Measurements from ENCODE around the gene IFNK.

IFNK gene

DNA sequence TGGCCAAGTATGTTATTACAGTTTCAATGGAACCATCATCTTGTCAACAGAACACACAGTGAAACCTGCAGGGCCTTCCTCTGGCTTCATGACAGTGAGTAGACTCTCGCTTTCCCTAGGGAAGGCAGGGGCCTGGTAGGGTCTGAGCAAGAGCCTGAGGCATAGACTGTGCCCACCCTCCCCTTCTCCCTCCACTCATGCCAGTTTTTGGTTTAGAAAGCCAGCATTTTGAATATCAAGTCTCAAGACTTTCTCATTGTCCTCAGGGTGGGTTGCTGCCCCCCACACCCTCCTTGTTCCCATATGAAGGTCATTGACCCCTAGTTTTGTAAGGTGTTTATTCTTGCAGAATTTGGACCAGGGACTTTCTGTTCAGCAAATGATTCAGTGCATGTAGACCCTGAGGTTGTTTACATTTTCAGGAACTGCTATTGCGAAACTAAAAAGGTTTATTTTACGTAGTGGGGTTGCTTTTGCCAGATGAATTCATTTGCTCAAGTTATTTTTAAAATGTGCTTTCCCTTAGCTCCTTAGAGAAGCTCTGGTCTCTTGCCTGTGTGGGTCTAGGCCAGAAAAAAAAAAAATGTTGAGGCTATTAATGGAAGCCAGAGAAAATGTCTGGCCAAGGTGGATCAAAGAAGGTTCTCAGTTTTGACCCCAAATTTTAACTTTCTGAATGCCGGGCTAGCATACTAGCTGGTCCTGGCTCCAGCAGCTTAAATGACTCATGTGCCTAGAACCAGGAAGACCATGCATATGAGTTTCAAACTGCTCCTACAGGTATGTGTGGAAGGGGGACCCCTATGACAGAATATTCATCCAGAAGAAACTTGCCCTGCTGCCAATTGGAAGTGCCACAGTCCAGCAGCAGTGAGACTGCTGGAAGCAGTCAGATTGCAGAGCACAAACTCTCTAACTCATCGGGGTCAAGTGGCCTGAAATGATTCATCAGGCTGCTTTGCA is 15.7 kb downstream of the IFNK start:
- no peak for DNase-seq (ENCODE audit: low spot score)

DNA sequence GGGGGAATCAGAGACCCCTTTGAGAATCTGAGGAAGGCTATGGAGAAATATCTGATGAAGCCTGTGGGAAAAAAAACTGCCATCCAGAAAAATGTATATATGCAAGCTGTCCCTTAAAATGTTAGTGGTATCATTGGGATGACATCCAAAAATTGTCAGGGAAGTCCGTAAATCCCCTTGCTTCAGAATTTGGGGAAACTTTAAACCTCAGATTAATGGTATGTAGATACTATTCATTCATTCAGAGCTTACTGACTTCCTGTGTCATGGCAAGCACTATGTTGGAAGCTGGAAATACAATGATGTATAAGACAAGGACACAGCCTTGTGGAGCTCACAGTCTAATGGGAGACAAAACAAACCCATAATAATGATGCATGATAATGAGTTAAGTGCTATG is 16.4 kb downstream of the IFNK start:
- DNase-seq (ENCODE audit: low spot score): no peak

DNA sequence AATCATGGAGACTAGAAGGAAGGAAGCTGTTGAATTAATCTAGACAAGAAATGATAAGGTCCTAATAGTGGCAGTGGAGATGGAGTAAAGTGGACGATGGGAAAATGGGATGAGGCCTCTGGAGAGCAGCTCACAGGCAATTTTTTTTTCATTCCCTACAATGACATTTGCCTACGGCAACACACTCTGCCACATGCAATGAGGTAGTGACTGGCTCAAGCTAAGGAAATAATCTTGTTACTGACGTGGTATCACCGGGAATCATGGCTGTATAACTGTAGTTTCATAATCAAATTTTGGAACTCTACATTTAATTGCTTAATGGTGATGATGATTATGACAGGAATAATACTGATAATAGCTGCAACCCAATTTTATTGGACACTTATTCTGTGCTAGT is 17.6 kb downstream of the IFNK start:
- no peak for DNase-seq (ENCODE audit: low spot score)

DNA sequence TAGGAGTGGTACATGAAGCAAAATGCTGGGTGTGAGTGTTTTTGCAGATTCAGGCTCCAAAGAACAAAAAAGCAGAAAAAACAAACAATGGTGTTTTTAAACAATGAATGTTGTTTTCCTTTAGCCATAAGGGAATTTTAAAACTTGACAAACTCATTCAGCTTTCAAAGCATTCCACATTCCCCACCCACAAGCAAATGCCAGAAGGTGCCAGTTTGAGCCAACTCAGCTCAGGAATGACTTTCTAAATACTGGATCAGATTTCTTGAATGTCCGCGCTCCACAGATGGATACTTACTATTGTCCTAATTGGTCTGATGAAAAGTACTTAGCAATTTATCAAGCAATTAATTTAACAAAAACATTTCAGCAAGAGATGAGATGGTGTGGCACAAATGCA is 18.4 kb downstream of the IFNK start:
- no peak for DNase-seq (ENCODE audit: low spot score)

DNA sequence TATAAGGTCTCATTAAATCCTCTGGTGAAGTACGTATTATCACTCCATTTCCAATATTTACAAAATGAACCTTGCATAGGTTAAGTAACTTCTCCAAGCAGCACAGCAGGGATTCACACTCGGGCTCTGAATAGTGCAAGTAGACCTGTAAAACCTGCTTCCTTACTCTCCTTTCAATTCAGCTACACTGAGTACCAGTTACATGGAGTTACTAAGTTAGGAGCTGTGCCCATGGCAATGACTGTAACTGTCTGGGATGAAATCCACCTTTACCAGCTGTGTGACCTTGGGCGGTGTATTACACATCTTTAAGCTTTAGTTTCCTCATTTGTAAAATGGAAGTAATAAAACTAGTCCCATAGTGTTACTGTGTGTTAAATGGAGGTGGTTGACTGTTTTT is 21.4 kb downstream of the IFNK start:
- no peak for DNase-seq (ENCODE audit: low spot score)

DNA sequence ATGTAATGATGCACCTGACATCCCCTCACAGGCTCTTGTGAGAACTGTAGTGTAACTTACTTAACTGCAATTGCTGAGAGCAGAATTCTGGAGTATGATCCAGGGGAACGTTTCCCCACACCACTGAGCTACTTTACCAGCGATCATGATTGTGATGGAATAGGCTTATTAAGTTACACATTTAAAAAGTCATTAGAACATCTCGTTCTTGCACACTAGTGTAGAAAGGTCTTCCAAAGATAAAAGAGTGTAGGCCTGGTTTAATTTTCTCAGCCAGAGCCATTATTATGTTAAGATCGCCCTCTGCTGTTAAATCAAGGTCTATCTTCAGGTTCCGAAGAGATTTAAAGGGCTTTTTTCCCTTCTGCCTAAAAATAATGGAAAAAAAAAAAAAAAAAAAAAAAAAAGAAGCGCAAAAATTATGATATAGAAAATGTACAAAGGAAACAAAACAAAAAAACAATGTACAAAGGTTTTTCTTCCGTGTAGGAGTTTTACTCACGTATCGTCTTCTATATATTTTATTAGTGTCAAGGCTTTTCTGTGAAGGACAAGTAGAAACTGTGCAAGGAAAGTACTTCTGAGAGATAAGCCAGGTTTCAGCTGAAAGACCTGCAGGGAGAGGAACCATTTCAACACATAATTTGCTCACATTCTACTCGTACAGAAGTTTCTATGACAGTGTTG is 24.1 kb downstream of the IFNK start:
- no peak for DNase-seq (ENCODE audit: low spot score)

DNA sequence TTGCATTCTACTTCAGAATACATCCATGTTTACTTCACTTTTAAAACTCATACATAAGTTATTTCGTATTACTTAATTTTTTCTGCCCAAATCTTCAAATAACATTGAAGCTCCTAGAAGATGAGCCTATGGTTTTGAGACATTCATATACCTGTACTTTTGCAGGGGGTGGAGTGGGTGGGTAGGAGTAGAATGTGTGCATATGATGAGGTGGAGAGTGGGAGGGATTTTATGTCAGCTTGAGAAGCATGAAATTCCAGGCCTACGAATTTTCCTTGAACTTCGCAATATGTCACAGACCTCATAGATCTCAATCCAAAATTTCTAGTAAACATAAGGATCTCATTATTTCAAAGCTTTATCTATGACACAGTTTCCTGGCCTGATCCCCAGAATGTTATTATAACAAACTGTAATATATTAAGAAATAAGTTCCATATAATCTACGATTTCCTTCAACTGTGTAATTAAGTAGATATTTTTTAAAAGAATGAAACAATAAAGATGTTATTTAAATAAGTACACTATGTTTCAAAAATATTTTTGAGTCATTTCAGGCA is 25.2 kb downstream of the IFNK start:
- no peak for DNase-seq (ENCODE audit: low spot score)

DNA sequence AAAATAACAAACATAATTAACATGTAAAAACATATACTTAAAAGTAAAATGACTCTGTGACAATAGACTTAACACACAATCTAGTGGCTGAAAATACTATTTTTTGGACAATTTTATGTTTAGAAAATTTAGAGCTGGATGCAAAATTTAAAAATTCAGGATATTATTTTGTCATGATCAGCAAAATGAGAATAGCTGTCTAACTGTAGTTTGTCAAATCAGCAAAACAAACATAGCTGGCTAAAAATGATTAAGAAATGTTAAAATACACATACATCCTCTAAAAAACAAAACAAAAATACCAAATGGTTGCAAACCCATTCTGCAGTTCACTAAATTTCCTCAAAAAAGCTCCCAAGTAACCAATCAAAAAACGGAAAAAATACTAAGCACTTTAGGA is 30.6 kb downstream of the IFNK start:
- DNase-seq (ENCODE audit: low spot score): no peak

DNA sequence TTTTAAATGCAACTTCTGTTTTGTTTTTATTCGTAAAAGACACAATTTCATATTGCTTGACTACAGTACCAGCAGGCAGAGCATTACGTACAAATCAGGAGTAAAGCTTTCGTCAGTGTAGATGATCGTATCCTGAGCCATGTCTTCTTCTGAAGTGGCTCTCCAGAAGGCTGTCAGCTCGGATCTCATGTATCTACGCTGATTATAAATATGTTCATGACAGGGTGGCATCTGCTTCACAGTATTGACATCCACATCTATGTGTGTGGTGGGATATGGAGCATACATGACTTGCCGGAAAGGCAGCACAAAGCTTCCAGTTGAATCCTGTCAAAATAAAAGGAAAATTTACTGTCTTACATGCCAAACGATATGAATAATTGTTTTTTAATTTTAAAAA is 32.4 kb downstream of the IFNK start:
- no peak for DNase-seq (ENCODE audit: low spot score)

DNA sequence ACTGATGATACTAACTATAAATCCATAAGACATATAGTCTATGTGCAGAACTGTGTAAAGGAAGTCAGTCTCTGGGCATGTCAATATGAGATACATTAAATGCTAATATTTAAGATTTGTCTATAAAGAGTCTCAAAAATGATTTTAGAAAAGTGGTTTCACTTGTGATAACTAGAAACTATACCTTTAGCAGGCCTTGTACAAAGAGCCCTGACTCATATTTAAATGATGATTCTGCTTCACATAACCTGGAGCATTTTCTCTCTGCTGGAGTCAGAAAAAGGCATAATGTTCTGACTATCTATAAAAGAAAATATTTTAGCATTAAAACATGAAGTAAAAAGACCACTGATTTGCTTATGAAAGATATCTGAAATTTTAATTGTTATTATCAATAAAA is 34.2 kb downstream of the IFNK start:
- DNase-seq (ENCODE audit: low spot score): no peak

DNA sequence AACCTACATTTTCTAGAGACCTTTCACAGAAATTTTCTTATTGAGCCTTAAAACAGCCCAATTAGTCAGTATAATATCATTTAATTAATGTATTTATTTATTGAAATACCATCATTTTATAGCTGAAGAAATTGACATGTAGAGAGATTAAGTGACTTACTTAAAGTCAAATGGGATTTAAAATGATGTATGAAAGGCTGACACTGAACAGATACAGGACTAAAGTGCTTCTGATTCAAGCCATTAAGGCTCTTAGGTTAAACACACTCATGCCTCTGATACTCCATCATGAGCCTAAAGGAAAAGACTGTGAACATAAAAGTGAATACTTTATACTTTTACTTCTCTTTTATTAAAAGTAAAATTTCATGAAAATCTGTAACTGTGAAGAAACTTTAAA is 36.4 kb downstream of the IFNK start:
- DNase-seq (ENCODE audit: low spot score): no peak

DNA sequence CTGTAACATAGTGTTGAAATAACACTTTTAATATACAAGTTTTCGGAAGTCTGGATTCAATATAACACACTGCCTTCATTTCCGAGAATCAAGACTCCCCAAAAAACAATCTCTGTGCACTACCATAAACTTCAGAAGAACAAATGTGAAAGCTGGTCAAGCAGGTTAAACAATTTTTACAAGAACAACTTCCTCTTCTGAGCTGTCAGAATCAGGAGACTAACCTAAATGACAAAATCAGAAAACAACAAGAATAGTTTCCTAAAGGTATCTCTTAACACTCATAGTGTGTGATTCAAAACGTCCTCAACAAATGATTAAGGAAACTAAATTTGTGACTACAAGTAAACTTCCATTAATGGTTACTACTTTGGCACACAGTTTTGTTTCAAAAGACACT is 37.6 kb downstream of the IFNK start:
- DNase-seq (ENCODE audit: low spot score): peak; percentile 34

DNA sequence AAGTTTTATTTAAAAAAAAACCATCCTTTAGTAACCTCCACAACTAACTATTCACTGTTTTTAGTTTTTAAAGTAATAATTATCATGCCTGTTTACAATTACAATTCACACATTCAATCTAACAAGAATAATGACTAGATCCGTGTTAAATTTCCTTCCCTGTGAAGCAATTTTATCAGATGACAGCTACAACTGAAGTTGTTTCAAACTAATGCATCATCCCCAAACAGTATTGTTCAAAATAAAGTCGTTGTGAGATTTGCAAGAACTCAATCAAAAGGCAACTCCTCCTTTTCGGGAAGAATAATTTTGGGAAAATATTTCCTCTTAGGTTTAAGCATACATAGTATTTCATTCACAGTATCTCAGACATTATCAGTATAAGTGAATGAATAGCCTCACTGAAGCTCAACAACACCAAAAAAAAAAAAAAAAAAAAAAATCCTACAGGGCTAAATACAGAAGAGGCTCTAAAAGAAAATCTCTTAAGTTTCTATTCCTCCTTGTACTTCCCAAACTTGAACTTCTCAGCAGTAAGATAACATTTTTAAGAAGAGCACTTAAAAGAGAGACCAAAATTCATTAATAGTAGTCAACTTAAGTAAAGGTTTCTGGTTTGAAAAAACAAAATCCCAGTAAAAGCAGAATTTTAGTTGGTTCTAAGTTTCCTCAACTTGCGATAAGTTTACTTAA is 39.8 kb downstream of the IFNK start:
- no peak for DNase-seq (ENCODE audit: low spot score)

DNA sequence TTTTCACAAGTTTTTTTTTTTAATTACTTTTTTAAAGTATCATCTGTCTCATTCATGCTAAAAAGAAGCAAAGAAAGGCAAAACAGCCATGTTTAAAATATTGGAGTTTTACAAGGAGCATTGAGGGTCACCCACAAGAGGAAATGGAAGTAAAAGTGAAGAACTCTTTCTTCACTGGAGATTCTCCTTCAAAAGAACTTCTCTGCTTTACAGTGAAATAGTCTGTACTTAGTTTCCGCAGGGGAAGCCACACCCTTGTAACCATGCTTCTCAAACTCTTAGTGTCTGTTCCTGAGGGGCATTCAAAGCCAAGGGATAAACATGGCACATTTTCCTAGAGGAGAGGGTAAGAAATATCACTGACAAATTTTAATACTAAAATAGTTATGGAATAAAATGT is 40.6 kb downstream of the IFNK start:
- DNase-seq (ENCODE audit: low spot score): no peak

DNA sequence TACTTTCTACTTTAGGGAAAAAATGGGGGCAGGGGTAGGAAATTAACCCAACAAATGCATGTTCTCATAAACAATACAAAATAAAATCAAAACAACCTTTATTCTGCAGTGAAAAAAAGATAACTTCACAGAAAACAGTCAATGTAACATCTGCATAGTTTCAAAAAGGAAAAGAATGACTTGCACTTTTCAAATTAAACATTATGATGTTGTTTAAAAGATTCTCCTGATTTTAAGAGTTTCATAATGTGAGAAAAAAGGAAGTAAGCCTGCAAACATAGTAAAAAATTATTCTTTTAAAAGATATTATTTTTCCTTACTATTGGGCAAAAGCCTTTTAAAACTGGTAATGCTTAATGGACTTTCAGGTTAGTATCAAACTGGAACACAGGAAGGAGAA is 41.6 kb downstream of the IFNK start:
- DNase-seq (ENCODE audit: low spot score): no peak

DNA sequence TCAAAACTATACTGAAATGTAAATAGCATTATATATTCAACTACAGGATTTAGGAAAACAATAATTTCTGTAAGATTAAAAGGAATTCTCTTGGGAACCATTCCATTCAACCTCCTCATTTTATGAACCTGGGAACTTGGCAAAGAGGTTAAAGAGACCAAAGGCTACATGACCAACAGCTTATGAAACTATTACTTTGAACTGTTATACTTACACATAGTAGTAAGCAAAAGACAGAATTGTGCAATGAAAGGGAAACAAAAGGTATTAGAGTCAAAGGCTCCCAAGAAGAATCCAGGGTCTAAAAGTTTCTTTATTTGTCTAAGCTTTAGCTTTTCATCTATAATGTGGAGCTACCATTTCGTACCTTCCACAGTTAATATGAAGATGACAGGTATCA is 42.0 kb downstream of the IFNK start:
- no peak for DNase-seq (ENCODE audit: low spot score)

DNA sequence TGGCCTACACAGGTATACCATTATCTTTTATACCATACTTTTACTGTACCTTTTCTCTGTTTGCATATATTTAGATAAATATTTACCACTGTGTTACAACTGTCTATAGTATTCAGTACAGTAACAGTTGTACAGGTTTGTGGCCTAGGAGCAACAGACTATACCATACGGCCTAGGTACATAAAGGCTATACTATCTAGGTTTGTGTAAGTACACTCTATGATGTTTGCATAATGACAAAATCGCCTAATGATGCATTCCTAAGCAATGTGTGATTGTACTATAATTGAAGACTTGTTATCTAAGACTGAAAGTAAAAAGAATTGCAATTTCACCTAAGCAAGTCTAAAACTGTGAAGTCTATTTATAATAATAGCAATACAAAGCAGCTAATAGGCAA is 45.3 kb downstream of the IFNK start:
- DNase-seq (ENCODE audit: low spot score): no peak

DNA sequence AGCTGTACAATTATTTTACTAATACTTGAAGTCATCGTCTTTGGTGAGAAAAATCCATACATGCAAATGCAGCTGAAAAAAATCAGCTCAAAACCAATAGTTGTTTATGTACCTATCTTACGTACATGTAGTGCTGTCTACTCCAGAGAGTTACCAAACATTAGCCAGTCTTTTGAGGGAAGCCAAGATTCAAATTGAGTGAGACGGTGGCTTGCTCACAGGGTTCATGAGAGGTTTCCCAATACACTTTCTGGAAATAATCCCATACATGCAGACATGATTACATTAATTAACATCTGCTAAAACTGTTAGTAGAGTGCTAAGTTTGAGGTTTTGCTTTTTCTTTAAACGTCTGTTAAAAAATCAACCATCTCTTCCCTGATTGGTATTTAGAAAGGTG is 46.9 kb downstream of the IFNK start:
- no peak for DNase-seq (ENCODE audit: low spot score)

DNA sequence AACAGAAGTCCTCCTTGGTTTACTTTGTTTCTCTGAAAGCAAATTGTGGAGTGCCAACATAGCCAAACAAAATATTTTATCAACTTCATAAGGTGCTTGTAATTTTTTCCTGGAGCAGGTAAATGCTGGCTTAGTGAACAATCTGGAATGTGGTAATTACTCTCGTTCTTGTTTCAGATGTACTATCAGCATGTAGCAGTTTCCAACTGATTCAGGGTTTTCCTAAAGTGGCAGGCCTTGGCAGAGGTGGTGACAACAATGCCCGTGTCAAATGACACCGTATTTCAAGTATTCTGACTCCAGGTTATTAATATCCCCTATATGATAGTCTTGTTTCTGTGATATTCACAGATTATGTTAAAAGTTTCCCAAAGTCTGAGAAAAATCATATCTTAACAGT is 48.0 kb downstream of the IFNK start:
- DNase-seq (ENCODE audit: low spot score): no peak

DNA sequence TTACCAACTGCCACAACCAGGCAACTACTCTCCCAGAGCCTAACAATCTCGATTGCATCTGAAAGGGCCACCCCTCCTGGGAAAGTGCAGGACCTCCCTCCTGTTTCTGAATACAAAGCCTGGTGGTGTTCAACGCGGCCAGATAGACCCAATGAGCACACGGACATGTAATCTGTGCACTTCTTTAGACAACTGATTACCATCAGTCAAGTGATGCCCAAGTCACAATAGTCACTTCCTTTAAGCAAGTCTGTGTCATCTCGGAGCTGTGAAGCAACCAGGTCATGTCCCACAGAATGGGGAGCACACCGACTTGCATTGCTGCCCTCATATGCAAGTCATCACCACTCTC is 48.5 kb downstream of the IFNK start:
- DNase-seq (ENCODE audit: low spot score): peak; percentile 75

DNA sequence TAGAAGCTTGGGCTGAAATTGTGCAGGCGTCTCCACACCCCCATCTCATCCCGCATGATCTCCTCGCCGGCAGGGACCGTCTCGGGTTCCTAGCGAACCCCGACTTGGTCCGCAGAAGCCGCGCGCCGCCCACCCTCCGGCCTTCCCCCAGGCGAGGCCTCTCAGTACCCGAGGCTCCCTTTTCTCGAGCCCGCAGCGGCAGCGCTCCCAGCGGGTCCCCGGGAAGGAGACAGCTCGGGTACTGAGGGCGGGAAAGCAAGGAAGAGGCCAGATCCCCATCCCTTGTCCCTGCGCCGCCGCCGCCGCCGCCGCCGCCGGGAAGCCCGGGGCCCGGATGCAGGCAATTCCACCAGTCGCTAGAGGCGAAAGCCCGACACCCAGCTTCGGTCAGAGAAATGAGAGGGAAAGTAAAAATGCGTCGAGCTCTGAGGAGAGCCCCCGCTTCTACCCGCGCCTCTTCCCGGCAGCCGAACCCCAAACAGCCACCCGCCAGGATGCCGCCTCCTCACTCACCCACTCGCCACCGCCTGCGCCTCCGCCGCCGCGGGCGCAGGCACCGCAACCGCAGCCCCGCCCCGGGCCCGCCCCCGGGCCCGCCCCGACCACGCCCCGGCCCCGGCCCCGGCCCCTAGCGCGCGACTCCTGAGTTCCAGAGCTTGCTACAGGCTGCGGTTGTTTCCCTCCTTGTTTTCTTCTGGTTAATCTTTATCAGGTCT is 49.0 kb downstream of the IFNK start, which contains the start of gene C9orf72:
Gene C9orf72, minus strand, starts transcription at position 564 of the 716 bp plus-strand sequence. CDS start 6,361 bp downstream, outside the sequence.
- DNase-seq (ENCODE audit: low spot score): peak; percentile 82
